ENCODE measurements around the gene DUSP1. TPM values are rescaled to one million over a fixed set of nuclear protein-coding genes. Genes with fewer than 3 reads are reported as not detected.

The DUSP1 gene
- total and polyA plus RNA-seq, 2 of the 13 experiments (the other 11 are each of a cell fraction or from before 2014, with no cell fraction given), result 27.1 to 55.5 TPM

- no peak for TF ChIP-seq MXD1 (CRISPR knock-in tag; IDR thresholded peaks at IDR 0.05)
- TF ChIP-seq ONECUT2 (CRISPR knock-in tag; IDR thresholded peaks at IDR 0.05), result peak; percentile 94
- TF ChIP-seq ZGPAT (CRISPR knock-in tag; IDR thresholded peaks at IDR 0.05), result 0 out of 2 replicates have a peak, but pooled peaks have one; percentile 35
- no peak for TF ChIP-seq KDM5A (IDR thresholded peaks at IDR 0.05; ENCODE audit: borderline replicate concordance, low read length)
- TF ChIP-seq SKIL (CRISPR knock-in tag; IDR thresholded peaks at IDR 0.05; ENCODE audit: borderline replicate concordance), result peak; percentile 85
- TF ChIP-seq GRHL1 (CRISPR knock-in tag; conservative IDR thresholded peaks at IDR 0.05), result no peak
- 0 out of 2 replicates have a peak, but pooled peaks have one; percentile 52 for TF ChIP-seq DPF2 (CRISPR knock-in tag; IDR thresholded peaks at IDR 0.05; ENCODE audit: borderline replicate concordance, low read depth)
- TF ChIP-seq ZNF414 (CRISPR knock-in tag; IDR thresholded peaks at IDR 0.05), result no peak
- TF ChIP-seq ELF1 (CRISPR knock-in tag; IDR thresholded peaks at IDR 0.05), result peak; percentile 46
- TF ChIP-seq BCL6 (CRISPR knock-in tag; IDR thresholded peaks at IDR 0.05), result peak; percentile 58; the same call in 1 of the 2 replicates
- no peak for TF ChIP-seq PRMT3 (CRISPR knock-in tag; IDR thresholded peaks at IDR 0.05; ENCODE audit: borderline replicate concordance, low read depth)
- no peak for TF ChIP-seq ERF (CRISPR knock-in tag; IDR thresholded peaks at IDR 0.05)
- no peak for TF ChIP-seq NCOA1 (CRISPR knock-in tag; IDR thresholded peaks at IDR 0.05)
- TF ChIP-seq SAP130 (CRISPR knock-in tag; IDR thresholded peaks at IDR 0.05; ENCODE audit: low read depth), result peak; percentile 46; the same call in 1 of the 2 replicates
- TF ChIP-seq MLLT10 (CRISPR knock-in tag; IDR thresholded peaks at IDR 0.05), result no peak
- no peak for TF ChIP-seq IRF9 (CRISPR knock-in tag; IDR thresholded peaks at IDR 0.05; ENCODE audit: borderline replicate concordance)
- TF ChIP-seq TBX3 (IDR thresholded peaks at IDR 0.05; ENCODE audit: borderline replicate concordance), result peak; percentile 23; the same call in 1 of the 2 replicates
- peak; percentile 60; the same call in 1 of the 2 replicates for TF ChIP-seq KAT8 (CRISPR knock-in tag; IDR thresholded peaks at IDR 0.05)
- no peak for TF ChIP-seq ZBTB39 (CRISPR knock-in tag; IDR thresholded peaks at IDR 0.05)
Observed at GRCh38 chr5:172797771-172798191, 26.8 kb upstream of the DUSP1 start (continued).
